ENCODE measurements around the gene SSB. TPM values are rescaled to one million over a fixed set of nuclear protein-coding genes. Genes with fewer than 3 reads are reported as not detected.
A peak's percentile ranks its signal among the peaks of the same experiment; 100 is the strongest.

Gene SSB
- total and polyA plus RNA-seq, 2 of the 13 experiments (the other 11 are each of a cell fraction or from before 2014, with no cell fraction given) = 109 to 208 TPM

DNA sequence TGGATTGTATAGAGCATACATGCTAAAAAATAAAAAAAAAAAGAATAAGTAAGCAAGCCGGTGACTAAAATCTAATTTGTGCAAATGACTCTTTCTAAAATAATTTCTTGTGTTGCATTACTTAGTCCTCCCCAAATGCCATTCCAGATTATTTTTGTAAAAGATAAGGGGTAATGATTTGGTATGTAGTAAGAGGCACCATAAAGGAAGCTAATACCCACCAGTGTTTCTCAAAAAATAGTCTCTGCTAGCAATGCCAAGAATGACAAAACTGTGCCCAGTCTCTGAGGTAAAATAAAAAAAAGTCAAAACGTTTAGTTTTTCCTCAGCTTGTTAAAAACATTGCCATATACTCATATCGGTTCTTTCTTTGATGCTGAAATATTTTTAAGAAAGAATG lies 23.4 kb downstream of the SSB start:
- BruUV-seq (replicated peaks) = no TSS peak
- no peak overlapping the region for H2AFZ ChIP-seq (ENCODE audit: low read length)
- peak overlapping the region; percentile 94 for H3K4me2 ChIP-seq (ENCODE audit: low read depth, low read length)
- POLR2A ChIA-PET = interaction anchor here (1.2 kb wide), 1 partner anchor 23 kb away, joined by 3 read pairs; the partner anchor contains the start of gene SSB
- no peaks in the 10 kb centered on the region; the same call in 1 of the 2 replicates for H4K20me1 ChIP-seq (ENCODE audit: insufficient read depth, low read length)
- no peak overlapping the region for H3K9ac ChIP-seq (ENCODE audit: insufficient read depth, low read depth, low read length)
- peaks cover 46% of the 10 kb centered on the region for H3K4me1 ChIP-seq (ENCODE audit: insufficient read depth, low read length)
- 82% methylated on average over 3 of the region's 3 CpGs for WGBS (ENCODE audit: low lambda C conversion rate)
- CTCF ChIA-PET (ENCODE audit: low intra/inter-chr PET ratio, low total read pairs) = no interaction called here
- H3K27me3 ChIP-seq (ENCODE audit: control insufficient read depth in 1 of 2, insufficient read depth in 2 of 2, low read length in 2 of 2) = no peaks in the 10 kb centered on the region; a peak in 1 of 5 replicates
- TF ChIP-seq GPN1 (CRISPR knock-in tag; IDR thresholded peaks at IDR 0.05; ENCODE audit: borderline replicate concordance) (no peak), HDAC2 (CRISPR knock-in tag; IDR thresholded peaks at IDR 0.05) (no peak), ZNF883 (CRISPR knock-in tag; IDR thresholded peaks at IDR 0.05; ENCODE audit: not compliant biosample characterization) (no peak), MLXIP (CRISPR knock-in tag; IDR thresholded peaks at IDR 0.05; ENCODE audit: borderline replicate concordance) (no peak), ZNF746 (CRISPR knock-in tag; IDR thresholded peaks at IDR 0.05) (no peak), RORA (CRISPR knock-in tag; IDR thresholded peaks at IDR 0.05) (no peak)
- TF ChIP-seq, protein P1, sequence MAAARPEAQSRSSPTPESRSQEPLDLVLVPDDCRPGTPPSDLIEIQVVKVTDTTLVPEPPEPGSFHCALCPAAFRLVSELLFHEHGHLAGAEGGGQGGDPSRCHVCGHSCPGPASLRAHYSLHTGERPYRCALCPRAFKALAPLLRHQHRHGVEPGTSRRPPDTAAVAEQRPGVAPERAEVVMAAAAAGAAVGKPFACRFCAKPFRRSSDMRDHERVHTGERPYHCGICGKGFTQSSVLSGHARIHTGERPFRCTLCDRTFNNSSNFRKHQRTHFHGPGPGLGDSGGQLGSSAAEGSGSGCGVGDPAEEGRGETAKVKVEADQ (CRISPR knock-in tag; IDR thresholded peaks at IDR 0.05; ENCODE audit: borderline replicate concordance) = no peak
- TF ChIP-seq, protein P2, sequence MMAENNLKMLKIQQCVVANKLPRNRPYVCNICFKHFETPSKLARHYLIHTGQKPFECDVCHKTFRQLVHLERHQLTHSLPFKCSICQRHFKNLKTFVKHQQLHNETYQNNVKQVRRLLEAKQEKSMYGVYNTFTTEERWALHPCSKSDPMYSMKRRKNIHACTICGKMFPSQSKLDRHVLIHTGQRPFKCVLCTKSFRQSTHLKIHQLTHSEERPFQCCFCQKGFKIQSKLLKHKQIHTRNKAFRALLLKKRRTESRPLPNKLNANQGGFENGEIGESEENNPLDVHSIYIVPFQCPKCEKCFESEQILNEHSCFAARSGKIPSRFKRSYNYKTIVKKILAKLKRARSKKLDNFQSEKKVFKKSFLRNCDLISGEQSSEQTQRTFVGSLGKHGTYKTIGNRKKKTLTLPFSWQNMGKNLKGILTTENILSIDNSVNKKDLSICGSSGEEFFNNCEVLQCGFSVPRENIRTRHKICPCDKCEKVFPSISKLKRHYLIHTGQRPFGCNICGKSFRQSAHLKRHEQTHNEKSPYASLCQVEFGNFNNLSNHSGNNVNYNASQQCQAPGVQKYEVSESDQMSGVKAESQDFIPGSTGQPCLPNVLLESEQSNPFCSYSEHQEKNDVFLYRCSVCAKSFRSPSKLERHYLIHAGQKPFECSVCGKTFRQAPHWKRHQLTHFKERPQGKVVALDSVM (CRISPR knock-in tag; IDR thresholded peaks at IDR 0.05) = no peak
- TF ChIP-seq, protein P3, sequence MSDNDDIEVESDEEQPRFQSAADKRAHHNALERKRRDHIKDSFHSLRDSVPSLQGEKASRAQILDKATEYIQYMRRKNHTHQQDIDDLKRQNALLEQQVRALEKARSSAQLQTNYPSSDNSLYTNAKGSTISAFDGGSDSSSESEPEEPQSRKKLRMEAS (IDR thresholded peaks at IDR 0.05) = no peak
- peaks cover 6 to 25% of the 10 kb centered on the region in 2 experiments; a peak in 4 of 5 replicates for H3K36me3 ChIP-seq (replicated peaks in 1 of 2; ENCODE audit: control insufficient read depth in 1 of 2, insufficient read depth in 2 of 2, low read length in 2 of 2)
- no peak overlapping the region for H3K4me3 ChIP-seq (replicated peaks in 1 of 3; ENCODE audit: insufficient read depth in 1 of 3, low read depth in 2 of 3, low read length in 3 of 3)
- FAIRE-seq = no peak
- intact Hi-C loops (cut with micrococcal nuclease; ENCODE audit: unreplicated experiment) = no loop called here
- DNase-seq (ENCODE audit: low spot score) = no peak
- in situ Hi-C loops (cut with HindIII; ENCODE audit: extremely low pct_ligation_motif_present, low pct_unique_long_range_greater_than_20kb) = no loop called here
- H3K79me2 ChIP-seq (ENCODE audit: insufficient read depth, low read length) = peaks cover 32% of the 10 kb centered on the region
- no peaks in the 10 kb centered on the region for H3K9me3 ChIP-seq (ENCODE audit: low read length)
- no peak overlapping the region for H3K27ac ChIP-seq (ENCODE audit: extremely low read length, insufficient read depth, low read length)
- no peak for ATAC-seq

Data from HepG2 (cell line).